HG02678 (cell line): ENCODE results near the gene PPAN.

Experiments
- ATAC-seq: cut with Tn5 transposase; IDR thresholded peaks from one replicate; pipeline ENCODE4 v1.9.1; 2021; ENCODE audit warnings: mild to moderate bottlenecking, moderate library complexity; ENCODE audit not compliant: unreplicated experiment

The PPAN gene

GRCh38 chr19:10106100-10106936, at the start of gene PPAN:
Gene PPAN (plus strand): TSS chr19:10106362. CDS start chr19:10106395, 33 bp downstream.
- ATAC-seq, result peak; percentile 60

- ATAC-seq, result no peak
Measured at GRCh38 chr19:10061717-10062310, 44.3 kb upstream of the PPAN start.

GRCh38 chr19:10068205-10068604, 38.0 kb upstream of the PPAN start:
- no peak for ATAC-seq

- ATAC-seq, result no peak
Measured at GRCh38 chr19:10069046-10069445, 37.1 kb upstream of the PPAN start.

GRCh38 chr19:10070730-10071446, 35.3 kb upstream of the PPAN start:
- ATAC-seq, result no peak

GRCh38 chr19:10074153-10074552, 32.0 kb upstream of the PPAN start:
- ATAC-seq, result no peak

GRCh38 chr19:10076535-10076934, 29.6 kb upstream of the PPAN start:
- ATAC-seq, result no peak

- ATAC-seq, result no peak
Measured at GRCh38 chr19:10078329-10078728, 27.8 kb upstream of the PPAN start.

GRCh38 chr19:10079031-10079453, 27.1 kb upstream of the PPAN start:
- no peak for ATAC-seq

GRCh38 chr19:10083911-10084310, 22.3 kb upstream of the PPAN start:
- no peak for ATAC-seq

- ATAC-seq, result no peak
Measured at GRCh38 chr19:10084803-10085202, 21.4 kb upstream of the PPAN start.

GRCh38 chr19:10085641-10086590, 20.2 kb upstream of the PPAN start, which contains the start of gene SHFL:
Gene SHFL (plus strand): TSS chr19:10086317. CDS start chr19:10086428, 111 bp downstream.
- ATAC-seq, result peak; percentile 89

- ATAC-seq, result no peak
Measured at GRCh38 chr19:10086591-10087192, 19.5 kb upstream of the PPAN start.

- no peak for ATAC-seq
Measured at GRCh38 chr19:10087296-10088061, 18.7 kb upstream of the PPAN start.

GRCh38 chr19:10088949-10089554, 17.1 kb upstream of the PPAN start:
- no peak for ATAC-seq

GRCh38 chr19:10089801-10090375, 16.3 kb upstream of the PPAN start:
- ATAC-seq, result no peak

- ATAC-seq, result no peak
Measured at GRCh38 chr19:10091370-10091687, 14.8 kb upstream of the PPAN start.

- ATAC-seq, result no peak
Measured at GRCh38 chr19:10091895-10092641, 14.1 kb upstream of the PPAN start.
